A673 (cell line): ENCODE data around the gene STK40. TPM values are rescaled to one million over a fixed set of nuclear protein-coding genes. Genes with fewer than 3 reads are reported as not detected.

Source experiments
- BruUV-seq: library from RNA; stranded (reverse); fragments of 400-500 nt; replicated peaks from 2 replicates; lab custom pipeline; 2021; lab: Mats Ljungman, UMichigan
- CTCF ChIA-PET: fragments of 300-600 bp; sonication (Branson Sonifier 250); formaldehyde crosslinking; loops from one replicate; lab custom pipeline; 2022; ENCODE audit warnings: antibody characterized with exemption; lab: Charles Lee
- POLR2A ChIA-PET: fragments of 300-600 bp; sonication (Branson Sonifier 250); formaldehyde crosslinking; loops from one replicate; lab custom pipeline; 2022; ENCODE audit warnings: antibody characterized with exemption; ENCODE audit not compliant: low non-redundant PET; lab: Charles Lee
- DNase-seq: peaks from one replicate; pipeline ENCODE4 v3.0.0-alpha.2; 2015; ENCODE audit warnings: low spot score
- H3K27ac ChIP-seq: fragments of 200-600 bp; sonication (generic); 2 replicates; pipeline ENCODE4 v1.5.1; 2016; ENCODE audit warnings: mixed run types, low read depth, mild to moderate bottlenecking, mixed read lengths, antibody characterized with exemption, low read length; ENCODE audit not compliant: poor library complexity, severe bottlenecking
- H3K27me3 ChIP-seq: fragments of 200-600 bp; sonication (generic); replicated peaks from 2 replicates; pipeline ENCODE4 v1.6.1; 2017; ENCODE audit warnings: mixed run types, low read depth, mild to moderate bottlenecking, mixed read lengths, antibody characterized with exemption, low read length; ENCODE audit not compliant: insufficient read depth, poor library complexity
- H3K36me3 ChIP-seq: fragments of 200-600 bp; sonication (generic); 2 replicates; pipeline ENCODE4 v1.6.1; 2016; ENCODE audit warnings: mixed run types, mild to moderate bottlenecking, mixed read lengths, antibody characterized with exemption, low read length; ENCODE audit not compliant: insufficient read depth, poor library complexity, severe bottlenecking
- H3K4me1 ChIP-seq: fragments of 200-600 bp; sonication (generic); 2 replicates; pipeline ENCODE4 v1.6.1; 2017; ENCODE audit warnings: mixed run types, mild to moderate bottlenecking, mixed read lengths, antibody characterized with exemption, low read length; ENCODE audit not compliant: insufficient read depth, poor library complexity, severe bottlenecking
- H3K4me3 ChIP-seq: fragments of 200-600 bp; sonication (generic); 2 replicates; pipeline ENCODE4 v1.5.1; 2016; ENCODE audit warnings: low read depth, mixed run types, mild to moderate bottlenecking, mixed read lengths, low read length; ENCODE audit not compliant: poor library complexity, severe bottlenecking
- H3K9me3 ChIP-seq: fragments of 200-600 bp; sonication (generic); 2 replicates; pipeline ENCODE4 v1.6.1; 2016; ENCODE audit warnings: mixed run types, low read depth, mild to moderate bottlenecking, mixed read lengths, antibody characterized with exemption, low read length; ENCODE audit not compliant: poor library complexity, severe bottlenecking
- EZH2 ChIP-seq: fragments of 200-600 bp; sonication (generic); IDR thresholded peaks from 2 replicates; pipeline ENCODE4 v1.6.1; 2017; ENCODE audit warnings: borderline replicate concordance, low read depth, mild to moderate bottlenecking, mixed read lengths, antibody characterized with exemption, low read length; ENCODE audit not compliant: poor library complexity, severe bottlenecking
- intact Hi-C: fragments of 100-400 bp; cut with micrococcal nuclease; formaldehyde crosslinking; loops from one replicate; pipeline ENCODE4 v1.10.0; 2022; ENCODE audit not compliant: unreplicated experiment
- total RNA-seq: library from RNA; stranded (reverse); gene quantifications from 2 replicates; pipeline ENCODE4 v1.2.3, GENCODE V29; 2021
- TF ChIP-seq, protein P1 (sequence below): fragments of 300-800, 200-600 bp; sonication (generic); conservative IDR thresholded peaks from 2 replicates; pipeline ENCODE4 v1.5.1; 2017; ENCODE audit warnings: low read depth, mild to moderate bottlenecking, antibody characterized with exemption, low read length, moderate library complexity, mixed read lengths

The STK40 gene
- total RNA-seq, 1 experiment from 2014 or later, result 109 TPM

DNA sequence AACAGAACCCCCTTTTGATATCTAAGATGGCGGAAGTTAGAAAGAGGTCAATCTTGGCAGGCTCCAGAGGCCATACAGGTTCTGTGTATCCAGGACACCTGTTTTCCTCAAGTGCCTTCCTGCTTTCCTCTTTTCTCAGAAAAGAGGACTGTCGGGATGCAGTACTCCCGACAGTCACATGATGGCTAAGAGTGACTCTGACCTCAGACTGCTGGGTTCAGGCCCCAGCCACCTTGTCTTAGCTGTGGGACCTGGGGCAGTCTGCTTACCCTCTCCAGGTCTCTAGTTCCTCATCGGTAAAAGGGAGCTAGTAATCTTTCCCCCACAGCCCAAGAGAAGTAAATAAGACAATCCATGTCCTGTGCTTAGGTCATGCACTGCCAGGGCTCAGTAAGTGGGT, 29.9 kb downstream of the STK40 start:
- no peak for TF ChIP-seq EZH2
- TF ChIP-seq, protein P1, sequence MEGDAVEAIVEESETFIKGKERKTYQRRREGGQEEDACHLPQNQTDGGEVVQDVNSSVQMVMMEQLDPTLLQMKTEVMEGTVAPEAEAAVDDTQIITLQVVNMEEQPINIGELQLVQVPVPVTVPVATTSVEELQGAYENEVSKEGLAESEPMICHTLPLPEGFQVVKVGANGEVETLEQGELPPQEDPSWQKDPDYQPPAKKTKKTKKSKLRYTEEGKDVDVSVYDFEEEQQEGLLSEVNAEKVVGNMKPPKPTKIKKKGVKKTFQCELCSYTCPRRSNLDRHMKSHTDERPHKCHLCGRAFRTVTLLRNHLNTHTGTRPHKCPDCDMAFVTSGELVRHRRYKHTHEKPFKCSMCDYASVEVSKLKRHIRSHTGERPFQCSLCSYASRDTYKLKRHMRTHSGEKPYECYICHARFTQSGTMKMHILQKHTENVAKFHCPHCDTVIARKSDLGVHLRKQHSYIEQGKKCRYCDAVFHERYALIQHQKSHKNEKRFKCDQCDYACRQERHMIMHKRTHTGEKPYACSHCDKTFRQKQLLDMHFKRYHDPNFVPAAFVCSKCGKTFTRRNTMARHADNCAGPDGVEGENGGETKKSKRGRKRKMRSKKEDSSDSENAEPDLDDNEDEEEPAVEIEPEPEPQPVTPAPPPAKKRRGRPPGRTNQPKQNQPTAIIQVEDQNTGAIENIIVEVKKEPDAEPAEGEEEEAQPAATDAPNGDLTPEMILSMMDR, result no peak
- Histone ChIP-seq H3K27me3 (no peaks in the 10 kb centered on the region), H3K36me3 (peaks cover 48% of the 10 kb centered on the region), H3K9me3 (no peaks in the 10 kb centered on the region), H3K27ac (no peak overlapping the region), H3K4me1 (peaks cover 21% of the 10 kb centered on the region), H3K4me3 (no peak overlapping the region)
- no TSS peak for BruUV-seq
- ChIA-PET CTCF (no interaction called here), POLR2A (no interaction called here)
- no peak for DNase-seq
- intact Hi-C loops, result no loop called here

DNA sequence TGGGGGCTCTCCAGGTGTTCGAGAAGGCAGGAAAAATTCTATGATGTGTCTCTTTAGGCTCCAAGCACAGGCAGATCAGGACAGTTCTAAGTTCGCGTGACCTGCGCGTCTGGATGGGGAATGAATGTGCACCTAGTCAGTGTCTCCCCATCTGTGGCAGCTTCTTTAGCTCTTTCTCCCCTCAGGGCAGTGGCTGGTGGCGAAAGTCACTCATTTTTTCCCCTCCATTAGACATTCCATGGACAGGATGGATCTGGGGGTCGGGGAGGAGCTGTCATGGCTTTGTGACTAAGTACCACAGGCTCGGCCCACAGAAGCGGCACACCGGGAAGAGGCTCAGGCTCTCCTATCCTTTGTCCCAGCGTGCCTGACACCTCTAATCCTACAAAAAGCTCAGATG, 31.2 kb downstream of the STK40 start:
- H3K4me1 ChIP-seq, result peaks cover 19% of the 10 kb centered on the region
- H3K4me3 ChIP-seq, result no peak overlapping the region
- no peaks in the 10 kb centered on the region for H3K27me3 ChIP-seq
- intact Hi-C loops, result no loop called here
- no peak for DNase-seq
- H3K27ac ChIP-seq, result no peak overlapping the region
- no peaks in the 10 kb centered on the region for H3K9me3 ChIP-seq
- H3K36me3 ChIP-seq, result peaks cover 50% of the 10 kb centered on the region
- CTCF ChIA-PET, result no interaction called here
- POLR2A ChIA-PET, result no interaction called here
- no TSS peak for BruUV-seq
- TF ChIP-seq EZH2, result no peak
- TF ChIP-seq, protein P1, result no peak

DNA sequence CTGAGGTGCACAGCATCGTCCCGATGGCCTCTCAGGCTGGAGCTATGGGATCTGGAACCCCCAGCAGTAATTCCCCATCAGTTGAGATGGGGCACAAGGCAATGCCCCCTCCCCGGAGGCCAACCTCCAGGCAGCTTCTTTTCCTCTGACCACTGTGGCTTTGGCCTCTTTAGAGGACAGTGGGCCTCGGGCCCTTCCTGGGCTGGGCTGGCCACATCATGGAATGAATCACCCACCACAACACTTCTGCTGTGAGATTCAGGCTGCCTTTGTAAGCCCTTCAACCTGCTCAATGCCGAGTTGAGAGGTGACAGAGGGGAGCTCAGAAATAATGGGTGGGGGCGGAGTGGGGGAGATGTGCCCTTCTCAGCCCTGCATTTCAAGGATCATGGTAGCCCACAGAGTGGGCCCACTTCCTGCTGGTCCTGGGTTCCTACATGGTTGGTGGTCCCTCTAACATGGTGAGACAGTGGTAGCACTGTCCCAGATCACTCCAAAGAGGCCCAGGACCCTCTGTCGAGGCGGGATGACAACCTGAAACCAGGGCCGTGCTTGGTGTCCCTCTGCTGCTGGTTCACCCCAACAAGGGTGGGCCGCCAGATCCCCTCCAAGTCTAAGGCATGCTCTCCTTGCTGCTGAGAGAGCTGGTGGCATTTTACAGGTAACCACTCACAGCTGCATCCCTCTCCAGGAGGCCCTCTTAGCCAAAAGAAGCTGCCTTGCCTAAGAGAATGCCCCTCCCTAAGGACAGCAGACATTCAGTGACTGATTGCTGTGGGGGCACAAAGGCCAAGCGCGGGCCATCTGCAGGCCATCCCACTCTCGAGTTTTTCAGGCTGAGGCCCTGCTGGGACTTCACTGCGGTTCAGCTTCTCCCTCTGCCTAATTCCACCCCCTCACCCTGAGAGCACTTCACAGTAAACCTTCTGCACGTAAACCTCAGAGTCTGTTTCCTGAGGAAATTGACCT, 32.5 kb downstream of the STK40 start:
- TF ChIP-seq, protein P1, result no peak
- TF ChIP-seq EZH2, result no peak
- intact Hi-C loops, result no loop called here
- Histone ChIP-seq H3K4me1 (peaks cover 19% of the 10 kb centered on the region), H3K27me3 (no peaks in the 10 kb centered on the region), H3K9me3 (no peaks in the 10 kb centered on the region), H3K36me3 (peaks cover 53% of the 10 kb centered on the region), H3K27ac (no peak overlapping the region), H3K4me3 (no peak overlapping the region)
- CTCF ChIA-PET, result no interaction called here
- no peak for DNase-seq
- no TSS peak for BruUV-seq
- POLR2A ChIA-PET, result no interaction called here
